Amniotic epithelial cell (primary cell): ENCODE results near the gene QRICH1.
"Not testable (repeated sequence)": the region's sequence is repeated elsewhere in the genome, so short reads cannot be mapped to it uniquely, and the experiment has no call there.

Experiments
- DNase-seq: peaks from one replicate; pipeline ENCODE4 v3.0.0-alpha.2; 2010; ENCODE audit warnings: low read depth

QRICH1 gene

DNA sequence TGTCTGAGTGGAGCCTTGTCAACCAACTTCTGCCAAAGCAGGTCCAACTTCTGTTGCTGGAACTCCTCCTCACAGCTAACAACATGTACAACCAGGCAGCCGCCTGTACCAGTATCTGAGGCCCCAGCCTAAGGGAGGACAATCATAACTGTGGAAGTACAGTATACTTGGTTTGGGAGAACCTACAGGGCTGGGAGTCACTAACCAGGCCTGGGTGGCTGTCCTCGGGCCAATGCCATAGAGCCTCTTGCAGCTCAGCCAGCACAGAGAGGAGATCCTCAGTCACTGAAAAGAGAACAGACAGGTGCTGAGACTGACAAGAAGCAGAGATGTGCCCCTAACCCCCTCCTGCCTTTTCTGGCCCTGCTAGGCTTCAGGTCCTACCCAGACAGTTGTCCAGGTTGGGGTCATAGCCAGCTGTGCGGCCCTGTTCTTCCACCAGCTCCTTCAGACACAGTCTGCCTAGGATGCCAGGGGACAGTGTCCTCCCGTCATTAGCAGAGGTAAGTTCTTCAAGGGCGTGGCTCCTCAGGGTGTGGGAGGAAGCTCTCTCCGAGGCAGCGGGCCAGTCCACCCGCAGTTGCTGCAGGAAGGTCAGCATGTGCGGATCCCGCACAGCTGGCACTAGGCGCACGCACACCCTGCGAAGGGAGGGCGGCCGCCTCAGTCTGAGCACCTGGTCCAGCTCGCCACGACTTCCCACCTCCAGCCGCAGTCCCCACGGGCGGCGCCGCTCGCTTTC, 76.5 kb downstream of the QRICH1 start:
- no peak for DNase-seq

- DNase-seq = no peak
Measured at GRCh38 chr3:49016414-49017228, 77.2 kb downstream of the QRICH1 start.

- DNase-seq = no peak
Measured at GRCh38 chr3:49015765-49016164, 78.1 kb downstream of the QRICH1 start.

GRCh38 chr3:49015072-49015471, 78.8 kb downstream of the QRICH1 start:
- no peak for DNase-seq

DNA sequence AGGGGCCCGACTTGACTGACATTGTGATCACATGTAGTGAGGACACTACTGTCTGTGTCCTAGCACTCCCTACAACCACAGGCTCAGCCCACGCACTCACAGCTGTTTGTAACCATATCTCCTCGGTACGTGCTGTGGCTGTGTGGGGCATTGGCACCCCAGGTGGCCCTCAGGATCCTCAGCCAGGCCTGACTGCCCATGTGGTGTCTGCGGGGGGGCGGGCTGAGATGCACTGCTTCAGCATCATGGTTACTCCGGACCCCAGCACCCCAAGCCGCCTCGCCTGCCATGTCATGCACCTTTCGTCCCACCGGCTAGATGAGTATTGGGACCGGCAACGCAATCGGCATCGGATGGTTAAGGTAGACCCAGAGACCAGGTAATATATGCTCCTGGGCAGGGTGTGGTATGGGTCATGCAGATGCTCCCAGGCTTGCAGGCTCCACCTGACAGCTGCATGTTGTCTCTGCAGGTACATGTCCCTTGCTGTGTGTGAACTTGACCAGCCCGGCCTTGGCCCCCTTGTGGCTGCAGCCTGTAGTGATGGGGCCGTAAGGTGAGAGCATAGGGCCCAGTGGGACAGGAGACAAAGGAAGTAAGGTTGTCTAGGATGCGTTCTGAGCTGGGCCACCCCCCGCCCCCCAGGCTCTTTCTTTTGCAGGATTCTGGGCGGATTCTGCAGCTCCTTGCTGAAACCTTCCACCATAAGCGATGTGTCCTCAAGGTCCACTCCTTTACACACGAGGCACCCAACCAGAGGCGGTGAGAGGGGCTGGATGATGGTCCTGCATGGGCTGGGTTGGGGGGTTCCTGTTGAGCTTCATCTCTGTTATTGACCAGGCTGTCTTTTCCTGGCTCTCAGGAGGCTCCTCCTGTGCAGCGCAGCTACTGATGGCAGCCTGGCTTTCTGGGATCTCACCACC, 79.9 kb downstream of the QRICH1 start:
- DNase-seq = peak; percentile 36

GRCh38 chr3:49013113-49013737, 80.6 kb downstream of the QRICH1 start:
- no peak for DNase-seq

DNA sequence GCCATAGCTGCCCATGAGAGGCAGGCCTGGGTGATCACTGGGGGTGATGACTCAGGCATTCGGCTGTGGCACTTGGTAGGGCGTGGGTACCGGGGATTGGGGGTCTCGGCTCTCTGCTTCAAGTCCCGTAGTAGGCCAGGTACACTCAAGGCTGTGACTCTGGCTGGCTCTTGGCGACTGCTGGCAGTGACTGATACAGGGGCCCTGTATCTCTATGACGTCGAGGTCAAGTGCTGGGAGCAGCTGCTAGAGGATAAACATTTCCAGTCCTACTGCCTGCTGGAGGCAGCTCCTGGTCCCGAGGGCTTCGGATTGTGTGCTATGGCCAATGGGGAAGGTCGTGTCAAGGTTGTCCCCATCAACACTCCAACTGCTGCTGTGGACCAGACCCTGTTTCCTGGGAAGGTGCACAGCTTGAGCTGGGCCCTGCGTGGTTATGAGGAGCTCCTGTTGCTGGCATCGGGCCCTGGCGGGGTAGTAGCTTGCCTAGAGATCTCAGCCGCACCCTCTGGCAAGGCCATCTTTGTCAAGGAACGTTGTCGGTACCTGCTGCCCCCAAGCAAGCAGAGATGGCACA, 81.3 kb downstream of the QRICH1 start:
- no peak for DNase-seq

- DNase-seq = peak; percentile 59
Measured at GRCh38 chr3:49009396-49009795, 84.5 kb downstream of the QRICH1 start.

DNA sequence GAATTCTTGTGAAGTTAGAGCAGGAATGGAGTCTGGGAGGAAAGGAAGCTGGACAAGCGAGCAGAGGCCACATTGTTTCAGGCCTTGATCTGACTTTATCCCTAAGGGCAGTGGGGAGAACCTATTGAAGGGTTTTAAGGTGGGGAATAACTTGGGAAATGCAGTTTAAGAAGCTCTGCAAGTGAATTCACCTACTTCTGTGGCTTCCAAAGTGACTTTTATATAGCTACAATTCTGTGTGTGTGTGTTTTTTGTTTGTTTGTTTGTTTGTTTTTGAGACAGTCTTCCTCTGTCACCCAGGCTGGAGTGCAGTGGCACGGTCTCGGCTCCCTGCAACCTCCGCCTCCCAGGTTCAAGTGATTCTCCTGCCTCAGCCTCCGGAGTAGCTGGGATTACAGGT, 85.2 kb downstream of the QRICH1 start:
- DNase-seq = not testable (repeated sequence)

DNA sequence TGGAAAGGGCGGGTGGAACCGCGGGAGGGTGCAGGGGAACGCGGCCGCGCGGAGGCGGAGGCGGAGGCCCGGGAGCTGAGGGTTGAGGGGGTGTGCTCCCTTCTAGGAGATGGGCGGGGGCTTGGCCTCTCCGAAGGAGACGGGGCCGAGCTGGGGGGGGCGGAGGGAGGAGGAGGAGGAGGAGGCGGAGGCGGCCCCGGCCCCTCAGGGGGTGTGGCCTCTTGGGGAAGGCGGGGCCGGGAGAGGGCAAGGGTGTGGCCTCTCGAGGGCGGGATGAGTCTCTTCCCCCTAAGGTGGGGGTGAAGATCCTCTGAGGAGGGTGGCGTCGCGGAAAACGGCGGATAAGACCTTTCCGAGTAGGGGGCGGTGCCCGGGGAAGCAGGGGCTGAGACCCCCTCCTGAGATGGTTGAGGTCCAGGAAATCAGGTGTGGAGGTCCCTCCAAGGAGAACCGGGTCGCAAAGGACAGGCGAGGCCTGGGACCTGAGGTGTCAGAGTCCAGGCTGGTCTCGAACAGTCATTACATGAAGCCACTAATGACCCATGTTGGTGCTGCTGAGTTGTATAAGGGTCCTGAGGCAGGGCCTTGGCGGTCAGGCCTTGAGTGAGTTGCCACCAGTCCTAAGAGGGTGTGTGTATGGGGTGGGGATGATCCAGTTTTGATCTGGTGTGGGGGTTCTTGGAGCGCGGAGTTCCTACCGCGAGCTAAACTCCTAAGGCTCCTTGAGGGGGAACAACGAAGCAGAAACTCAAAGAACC, 85.9 kb downstream of the QRICH1 start:
- DNase-seq = peak; percentile 82

DNA sequence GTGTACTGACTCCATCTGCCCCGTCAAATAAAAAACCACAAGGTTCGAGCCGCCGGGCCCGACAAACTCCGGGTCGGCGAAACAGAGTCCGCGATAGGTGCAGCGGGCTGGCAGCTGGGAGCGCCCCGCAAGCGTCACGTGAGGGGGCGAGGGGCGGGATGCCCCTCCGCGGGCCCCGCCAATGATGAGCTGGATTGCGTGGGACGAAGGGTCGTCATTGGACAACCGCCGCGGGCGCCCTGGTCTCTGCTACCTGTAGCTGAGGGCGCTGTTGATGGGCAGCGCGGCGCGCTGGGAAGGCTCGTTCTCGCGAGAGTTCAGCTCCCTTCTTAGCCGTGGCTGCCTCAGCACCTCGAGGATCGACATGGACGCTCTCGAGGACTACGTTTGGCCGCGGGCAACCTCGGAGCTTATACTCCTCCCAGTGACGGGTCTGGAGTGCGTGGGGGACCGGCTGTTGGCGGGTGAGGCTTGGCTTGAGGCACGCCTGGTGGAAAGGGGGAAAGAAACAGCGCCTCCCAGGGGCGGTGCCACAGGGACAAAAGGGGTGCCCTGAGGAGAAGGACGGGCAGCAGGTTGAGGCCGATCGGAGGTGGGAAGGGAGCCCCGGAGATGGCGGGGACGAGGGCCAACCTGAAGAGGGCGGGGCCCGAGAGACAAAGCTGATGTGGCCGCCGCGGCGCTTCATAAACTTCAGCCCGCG, 86.7 kb downstream of the QRICH1 start, which contains the start of gene WDR6:
Gene WDR6 (plus strand): TSS at position 324 of the 703 bp plus-strand sequence. CDS start 41 bp downstream, at position 365.
- peak; percentile 97 for DNase-seq

DNA sequence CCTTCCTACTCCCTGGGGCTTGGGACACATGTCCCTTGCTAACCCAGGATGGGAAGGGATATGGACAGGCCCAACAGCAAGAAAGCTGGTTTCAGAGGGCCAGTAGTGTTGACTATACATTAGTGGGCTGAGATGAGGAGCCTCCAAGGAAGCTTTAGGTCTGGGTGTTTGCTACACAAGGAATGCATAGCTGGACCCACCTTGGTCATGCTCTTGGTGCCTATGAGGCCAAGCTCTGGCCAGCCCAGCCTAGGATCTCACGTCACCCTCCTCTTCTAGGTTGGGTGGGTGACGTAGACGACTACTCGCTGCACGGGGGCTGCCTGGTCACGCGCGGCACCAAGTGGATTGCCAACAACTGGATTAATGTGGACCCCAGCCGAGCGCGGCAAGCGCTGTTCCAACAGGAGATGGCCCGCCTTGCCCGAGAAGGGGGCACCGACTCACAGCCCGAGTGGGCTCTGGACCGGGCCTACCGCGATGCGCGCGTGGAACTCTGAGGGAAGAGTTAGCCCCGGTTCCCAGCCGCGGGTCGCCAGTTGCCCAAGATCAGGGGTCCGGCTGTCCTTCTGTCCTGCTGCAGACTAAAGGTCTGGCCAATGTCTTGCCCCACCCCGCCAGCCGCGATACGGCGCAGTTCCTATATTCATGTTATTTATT, 87.3 kb downstream of the QRICH1 start:
- DNase-seq = peak; percentile 57

DNA sequence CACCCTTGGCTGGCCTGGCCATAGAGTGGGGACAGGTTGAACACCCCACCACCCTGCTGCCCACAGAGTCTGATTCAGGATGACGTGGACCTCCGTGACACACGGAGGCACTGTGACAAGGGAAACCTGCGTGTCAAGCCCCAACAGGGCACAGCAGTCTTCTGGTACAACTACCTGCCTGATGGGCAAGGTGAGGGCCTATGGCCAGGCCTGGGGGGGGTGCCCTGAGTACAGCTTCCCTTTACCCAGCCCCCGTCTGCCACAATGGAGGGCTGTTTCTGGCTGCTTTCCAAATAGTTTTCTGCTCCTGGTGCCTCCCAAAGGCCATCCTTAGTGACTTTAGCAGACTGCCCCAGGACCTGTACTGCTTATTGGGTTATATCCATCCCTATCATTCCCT, 87.9 kb downstream of the QRICH1 start:
- no peak for DNase-seq

DNA sequence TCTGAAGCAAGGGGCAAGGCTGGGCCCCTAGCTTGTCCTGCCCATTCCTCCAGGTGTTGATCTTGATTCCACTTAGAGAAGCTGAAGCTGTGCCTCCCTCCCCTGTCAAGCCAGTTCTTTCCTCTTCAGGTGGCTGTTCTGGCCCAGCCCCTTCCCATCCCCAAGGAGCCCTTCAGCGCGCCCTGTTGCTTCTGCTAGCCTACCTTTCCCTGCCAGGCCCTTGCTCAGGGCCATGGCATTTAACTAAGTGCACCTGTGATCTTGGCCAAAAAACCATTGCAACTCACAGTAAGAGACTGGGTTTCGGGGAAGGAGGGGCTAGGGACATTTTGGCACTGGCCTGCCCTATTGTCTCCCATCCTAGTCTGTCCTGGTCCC, 88.6 kb downstream of the QRICH1 start:
- no peak for DNase-seq

- DNase-seq = no peak
Measured at GRCh38 chr3:49004352-49005302, 89.2 kb downstream of the QRICH1 start.

GRCh38 chr3:49001155-49001554, 92.7 kb downstream of the QRICH1 start:
- no peak for DNase-seq

DNA sequence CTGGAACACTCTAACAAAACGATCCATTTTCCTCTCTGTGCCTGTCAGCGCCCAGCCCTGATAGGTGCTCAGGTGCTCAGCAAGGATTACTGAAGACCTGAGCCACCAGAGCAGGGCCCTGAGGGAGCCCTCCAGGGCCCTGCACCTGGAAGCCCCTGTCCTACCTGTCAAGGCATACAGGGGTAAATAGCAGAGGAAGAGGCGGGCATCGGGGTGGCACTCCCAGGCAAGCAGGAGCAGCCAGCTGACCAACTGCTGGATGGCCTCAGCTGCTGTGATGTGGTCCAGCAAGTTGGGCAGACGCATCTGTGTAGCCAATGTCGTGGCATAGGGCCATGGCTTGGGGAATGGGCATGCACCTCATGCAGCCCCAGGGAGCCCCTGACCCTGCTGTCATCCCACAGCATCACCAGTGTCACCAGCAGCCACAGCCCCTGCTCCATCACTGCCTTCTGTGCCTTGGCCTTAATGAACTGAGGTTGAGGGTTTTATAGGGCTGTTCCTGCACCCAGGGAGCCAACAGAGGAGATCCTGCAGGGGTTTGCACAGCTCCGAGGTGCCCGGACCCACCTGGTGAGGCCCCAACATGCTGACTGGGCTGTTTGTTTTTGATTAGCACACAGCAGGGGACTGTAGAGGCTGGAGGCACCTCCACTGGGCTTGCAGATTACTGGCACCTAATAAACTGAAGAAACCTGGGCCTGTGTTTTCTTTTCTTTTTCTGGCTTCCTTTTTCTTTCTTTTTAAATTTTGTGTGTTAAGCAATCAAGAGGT, 94.6 kb downstream of the QRICH1 start:
- DNase-seq = no peak
